ENCODE measurements around the gene NEUROD2.

Gene NEUROD2

DNA sequence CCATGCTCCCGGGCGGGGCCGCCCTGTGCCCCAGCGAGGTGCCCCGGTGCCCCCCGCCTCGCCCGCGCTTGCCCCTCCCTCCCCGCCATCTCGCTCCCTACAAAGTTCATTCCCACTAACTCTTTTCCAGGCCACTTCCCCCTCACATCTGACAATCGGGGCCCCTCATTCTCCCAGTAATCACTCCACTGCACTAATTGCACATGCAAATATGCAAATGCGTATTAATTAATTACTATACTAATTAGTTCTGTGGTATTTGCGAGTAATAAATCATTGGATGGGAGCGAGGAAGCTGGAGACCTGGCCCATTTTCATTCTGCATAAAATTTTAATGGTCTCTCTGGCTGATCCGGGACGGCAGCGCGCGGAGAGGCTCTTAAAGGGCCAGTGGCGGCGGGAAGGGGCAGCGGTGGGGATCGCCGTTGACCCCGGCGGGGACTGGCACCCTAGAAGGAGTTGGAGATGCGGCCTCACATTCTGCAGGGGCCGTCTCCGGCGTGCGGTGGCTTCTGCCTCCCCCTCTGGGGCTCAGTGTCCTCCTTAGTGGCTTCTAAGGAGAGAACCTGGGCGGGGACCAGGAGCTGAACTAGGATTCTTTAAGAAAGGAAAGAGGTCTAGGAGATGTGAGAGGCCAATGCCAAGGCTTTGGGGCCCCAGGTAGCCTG, 10.7 kb upstream of the NEUROD2 start:
- no peak for DNase-seq

- DNase-seq: peak; percentile 30
Observed at GRCh38 chr17:39617446-39618245, 9.9 kb upstream of the NEUROD2 start.

GRCh38 chr17:39617100-39617445, 9.4 kb upstream of the NEUROD2 start:
- no peak for DNase-seq

DNA sequence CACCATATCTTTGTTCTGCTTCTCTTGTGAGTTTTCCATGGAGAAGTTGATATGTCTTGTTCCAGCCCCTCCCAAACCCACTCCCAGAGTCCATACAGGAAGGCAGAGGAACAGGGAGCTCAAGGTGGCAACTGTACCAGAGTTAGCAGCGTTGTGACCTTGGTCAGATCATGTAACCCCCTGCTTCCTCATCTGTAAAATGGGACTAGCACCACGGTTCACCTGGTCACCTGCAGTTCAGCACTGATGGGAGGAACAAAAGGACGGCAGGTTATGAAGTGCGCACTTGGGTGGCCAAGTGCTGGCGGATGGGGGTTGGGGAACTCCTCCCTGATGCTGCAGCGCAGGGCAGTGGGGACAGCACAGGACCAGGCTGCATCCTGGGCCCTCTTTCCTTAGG, 7.7 kb upstream of the NEUROD2 start:
- no peak for DNase-seq

DNA sequence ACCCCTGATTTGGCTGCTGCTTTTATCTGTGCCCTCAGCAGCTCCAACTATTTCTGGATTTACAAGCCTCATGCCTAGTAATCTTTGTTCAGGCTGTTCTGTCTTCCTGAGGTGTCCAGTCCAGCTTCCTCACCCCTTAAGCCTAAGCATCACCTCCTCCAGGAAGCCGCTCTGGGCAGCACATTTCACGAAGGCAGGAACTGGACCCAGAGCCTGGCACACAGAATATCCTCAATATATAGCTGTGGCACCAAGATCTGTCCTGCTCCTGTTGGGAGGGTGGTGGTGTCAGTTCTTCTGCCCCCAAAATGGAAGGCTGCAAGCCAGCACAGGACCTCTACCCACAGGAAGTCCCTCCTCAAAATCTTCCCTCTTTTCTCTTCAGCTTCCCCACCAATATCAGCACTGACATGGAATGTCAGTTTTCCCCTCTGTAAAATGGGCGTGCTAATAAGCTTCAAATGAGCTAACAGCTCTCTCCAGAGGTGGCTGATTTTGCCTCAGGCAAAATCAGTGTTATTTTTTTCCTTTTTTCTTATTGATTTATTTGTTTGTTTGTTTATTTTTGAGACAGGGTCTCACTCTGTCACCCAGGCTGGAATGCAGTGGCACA, 6.9 kb upstream of the NEUROD2 start:
- DNase-seq: no peak

DNA sequence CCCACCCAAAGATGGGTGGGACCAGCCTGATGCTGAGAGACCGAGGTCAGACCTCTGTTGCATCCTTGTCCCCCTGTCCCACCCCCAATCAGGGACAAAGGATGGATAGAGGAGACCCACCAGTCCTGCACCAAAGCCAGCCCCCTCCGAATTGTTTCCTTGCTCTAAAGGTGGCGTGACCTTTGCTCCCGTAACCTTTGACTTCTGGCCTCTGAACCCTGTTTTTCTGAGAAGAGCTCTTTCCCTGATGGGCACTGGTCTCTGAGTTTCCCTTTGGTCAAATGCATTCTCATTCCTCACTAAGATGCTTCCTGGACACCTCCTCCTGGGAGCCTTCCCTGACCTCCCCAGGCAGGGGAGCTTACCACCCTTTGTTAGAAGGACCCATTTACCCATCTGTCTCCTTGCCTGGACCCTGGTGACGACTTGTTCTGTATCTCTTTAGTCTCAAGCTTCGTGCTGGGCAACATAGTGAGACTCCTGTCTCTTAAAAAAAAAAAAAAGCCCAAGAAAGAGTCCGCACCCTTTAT, 5.3 kb upstream of the NEUROD2 start:
- no peak for DNase-seq

DNA sequence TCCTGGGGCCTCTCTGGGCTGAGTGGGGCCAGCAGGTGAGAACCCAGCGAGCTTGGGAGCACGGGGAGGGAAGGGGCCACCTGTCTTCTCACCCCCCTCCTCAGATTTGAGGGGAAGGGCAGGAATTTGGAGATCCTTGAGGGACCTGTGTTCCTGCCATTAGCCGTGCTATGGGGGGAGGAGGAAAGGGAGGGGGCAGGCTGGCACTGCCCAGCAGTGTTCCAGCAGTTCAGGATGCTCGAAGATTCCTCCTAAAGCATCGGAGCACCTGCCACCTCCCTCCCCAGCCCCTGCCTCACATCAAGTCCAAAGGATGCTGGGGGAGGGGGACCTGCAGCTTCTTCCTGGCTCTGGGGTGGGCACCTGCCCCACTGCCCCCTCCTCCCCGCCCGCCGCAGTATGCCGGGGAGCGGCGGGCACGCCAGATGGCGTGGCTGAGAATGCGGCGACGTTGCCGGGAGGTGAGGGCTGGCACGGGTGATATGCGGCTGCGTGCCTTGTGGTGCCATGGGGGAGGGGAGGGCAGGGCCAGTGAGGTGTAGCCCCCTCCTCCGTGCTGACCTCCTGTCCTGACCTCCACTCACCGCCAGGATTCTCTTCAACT, 4.7 kb upstream of the NEUROD2 start:
- no peak for DNase-seq

GRCh38 chr17:39611401-39612112, 3.8 kb upstream of the NEUROD2 start:
- no peak for DNase-seq

DNA sequence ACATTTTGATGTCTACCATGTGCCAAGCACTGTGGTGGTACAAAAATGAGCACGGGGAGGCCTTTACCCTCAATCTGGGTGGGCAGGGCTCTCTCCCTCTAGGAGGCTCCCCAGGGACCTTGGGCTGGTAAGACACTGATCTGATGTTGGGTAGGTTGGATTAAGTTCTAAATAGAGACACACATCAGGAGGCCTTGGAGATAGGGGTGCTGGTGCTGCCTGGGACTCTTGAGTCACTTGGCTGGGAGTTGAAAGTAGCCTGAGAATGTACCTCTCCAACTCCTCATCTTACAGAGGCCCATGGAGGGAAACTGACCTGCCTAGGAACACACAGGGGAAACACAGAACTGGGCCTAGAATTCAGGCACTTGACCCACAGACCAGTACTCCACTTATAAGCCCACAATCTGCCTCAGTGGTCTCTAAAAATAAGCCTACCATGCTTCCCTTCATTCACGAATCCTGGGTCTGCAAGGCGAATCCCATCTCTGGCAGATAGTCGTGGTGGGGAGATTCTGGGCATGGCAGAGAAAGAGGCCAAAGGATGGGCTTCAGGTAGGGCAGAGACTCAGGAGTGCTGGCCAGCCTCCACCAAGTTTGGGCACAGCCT, 1.8 kb upstream of the NEUROD2 start:
- DNase-seq: no peak

DNA sequence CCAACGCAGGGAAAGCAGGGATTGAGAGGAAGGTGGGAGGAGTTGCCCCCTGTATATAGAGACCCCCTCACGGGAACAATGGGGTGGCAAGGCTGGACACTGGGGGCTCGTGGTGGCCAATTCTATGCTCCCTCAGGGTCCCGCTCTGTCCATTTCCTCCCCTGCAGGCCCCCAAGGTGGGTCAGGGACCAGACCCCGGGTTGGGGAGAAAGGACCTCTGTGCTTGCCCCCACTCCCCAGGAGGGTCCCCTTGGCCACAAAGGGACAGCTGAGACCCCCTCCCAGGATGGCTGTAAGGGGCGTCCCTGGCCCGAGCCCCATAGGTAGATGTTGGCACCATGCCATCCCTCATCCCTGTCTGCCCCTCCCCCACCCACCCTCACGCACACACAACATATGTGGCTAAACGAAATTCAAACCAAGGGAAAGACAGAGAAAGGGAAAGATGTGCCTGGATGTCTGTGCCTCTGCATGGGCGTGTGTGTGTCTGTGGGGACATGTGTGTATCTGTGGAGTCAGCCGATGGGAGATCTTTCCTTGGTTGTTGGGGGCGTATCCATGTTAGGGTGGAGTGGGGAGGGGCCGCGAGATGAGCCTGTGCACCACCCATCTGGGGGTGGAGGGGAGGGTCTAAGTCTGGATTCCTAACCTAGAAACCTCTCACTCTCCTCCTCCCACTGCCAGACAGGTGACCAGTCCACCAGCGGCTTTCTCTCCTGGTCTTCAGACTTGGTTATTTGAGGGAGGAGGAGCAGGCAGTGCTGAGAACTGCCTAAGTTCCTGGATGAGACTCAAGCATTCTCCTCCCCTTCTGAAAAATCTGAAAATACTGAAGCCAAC, 642 bp upstream of the NEUROD2 start:
- no peak for DNase-seq

- no peak for DNase-seq
Observed at GRCh38 chr17:39607057-39607850, 466 bp downstream of the NEUROD2 start.

DNA sequence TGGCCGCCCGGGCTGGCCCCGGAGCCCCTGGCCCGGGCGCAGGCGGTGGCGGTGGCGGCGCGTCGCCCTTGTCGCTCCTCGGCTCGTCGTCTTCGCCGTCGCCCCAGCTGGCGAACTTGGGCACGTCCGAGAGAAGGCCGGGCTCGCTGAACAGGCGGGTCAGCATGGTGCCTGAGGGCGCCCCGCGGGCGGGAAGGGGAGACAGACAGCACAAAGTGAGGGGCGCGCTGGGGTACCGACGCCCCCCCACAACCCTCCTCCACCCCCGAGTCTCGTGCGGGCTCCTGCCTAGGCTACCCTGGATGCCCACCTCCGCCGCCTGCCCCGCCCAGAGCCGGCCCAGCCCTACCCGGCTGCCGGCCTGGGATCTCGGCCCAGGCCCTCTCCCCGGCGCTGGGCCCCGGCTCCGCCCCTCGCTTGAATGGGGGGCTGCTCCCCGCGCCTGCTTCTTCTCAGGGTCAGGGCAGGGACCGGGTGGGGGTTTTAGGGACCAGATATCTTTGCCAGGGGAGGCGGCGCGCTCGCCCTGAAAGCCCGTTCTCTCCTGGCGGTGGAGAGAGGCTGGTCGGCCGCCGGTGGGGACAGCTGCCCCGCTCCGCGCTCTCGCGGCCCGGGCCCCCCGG, 1.2 kb downstream of the NEUROD2 start:
- no peak for DNase-seq

DNA sequence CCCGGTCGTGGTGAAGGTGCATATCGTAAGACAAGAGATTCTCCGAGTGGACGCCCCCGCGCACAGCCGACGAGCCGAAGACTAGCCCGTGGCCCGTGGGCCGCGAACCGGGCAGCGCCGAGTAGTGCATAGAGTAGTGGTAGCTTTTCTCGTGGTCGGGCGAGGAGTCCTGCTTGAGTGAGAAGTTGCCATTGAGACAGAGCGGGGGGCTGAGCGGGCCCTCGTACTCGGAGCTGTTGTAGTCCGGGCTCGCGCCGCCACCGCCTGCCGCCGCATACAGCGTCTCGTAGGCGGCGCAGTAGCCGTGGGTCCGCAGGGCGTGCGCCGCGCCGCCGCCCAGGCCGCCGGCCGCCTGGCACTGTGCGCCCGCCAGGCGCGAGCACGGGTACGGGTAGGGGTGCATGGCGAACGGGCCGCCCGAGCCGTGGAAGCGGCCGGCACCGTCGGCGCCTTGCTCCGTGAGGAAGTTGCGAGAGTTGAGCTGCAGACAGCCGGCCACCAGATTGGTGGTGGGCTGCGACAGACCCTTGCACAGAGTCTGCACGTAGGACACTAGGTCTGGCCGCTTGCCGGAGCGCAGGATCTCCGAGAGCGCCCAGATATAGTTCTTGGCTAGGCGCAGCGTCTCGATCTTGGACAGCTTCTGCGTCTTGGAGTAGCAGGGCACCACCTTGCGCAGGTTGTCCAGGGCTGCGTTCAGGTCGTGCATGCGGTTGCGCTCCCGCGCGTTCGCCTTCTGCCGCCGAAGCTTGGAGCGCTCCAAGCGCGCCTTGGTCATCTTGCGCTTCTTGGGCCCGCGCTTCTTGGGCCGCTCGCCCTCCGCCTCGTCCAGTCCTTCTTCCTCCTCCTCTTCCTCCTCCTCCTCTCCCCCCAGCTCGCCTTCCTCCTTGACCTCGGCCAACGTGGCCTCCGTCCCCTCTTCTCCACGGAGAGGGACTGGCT, 2.0 kb downstream of the NEUROD2 start:
- no peak for DNase-seq

GRCh38 chr17:39604911-39605491, 2.7 kb downstream of the NEUROD2 start:
- no peak for DNase-seq

- no peak for DNase-seq
Observed at GRCh38 chr17:39603304-39604016, 4.3 kb downstream of the NEUROD2 start.

DNA sequence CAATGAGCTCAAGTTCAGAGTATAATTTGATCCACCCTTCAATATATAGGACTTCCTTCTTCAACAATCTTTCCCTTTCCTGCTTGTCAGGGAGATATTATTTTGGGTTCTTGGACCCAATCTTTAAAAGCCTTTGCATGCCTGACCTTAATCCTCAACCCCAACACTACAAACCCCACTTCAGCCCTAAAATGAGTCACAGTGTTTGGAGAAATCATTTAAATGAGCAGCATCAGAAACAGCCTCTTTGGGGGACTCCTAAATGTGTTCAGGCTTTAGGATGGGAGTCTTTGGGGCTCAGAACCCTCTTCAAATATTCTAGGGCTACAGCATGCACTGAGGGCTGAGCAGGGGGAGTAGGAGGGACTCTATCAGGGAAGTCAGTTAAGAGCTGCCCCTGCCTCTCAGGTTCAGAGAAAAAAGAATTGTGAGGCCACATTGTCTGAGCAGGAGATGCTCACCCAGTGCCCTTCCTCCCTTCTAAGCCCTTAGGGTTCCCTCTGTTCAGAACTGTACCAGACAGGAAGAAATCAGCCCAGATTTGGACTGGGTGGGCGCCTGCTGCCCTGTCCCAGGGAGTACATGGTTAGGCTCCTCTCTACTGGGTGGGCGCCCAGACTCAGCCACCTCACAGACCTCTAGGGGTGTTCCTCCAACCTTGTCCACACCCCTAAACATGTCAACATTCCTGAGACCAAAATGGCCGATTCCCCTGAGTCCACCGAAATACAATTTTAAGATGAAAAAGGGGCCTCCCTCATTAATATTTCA, 5.0 kb downstream of the NEUROD2 start:
- no peak for DNase-seq
